Heart left ventricle (tissue), 13 donors: ENCODE data around the gene GATA3.

Experiments
- CTCF ChIP-seq, 12 donors: fragments of 200-600 bp; sonication (generic) in 4 of 12; IDR thresholded peaks; one replicate each; pipeline versions ENCODE4 v1.5.0 to v1.8.0; 2018 to 2022; ENCODE audit warnings: antibody characterized with exemption in 12 of 12, mild to moderate bottlenecking in 5 of 12
- POLR2A ChIP-seq, 2 donors: fragments of 450-650 bp; IDR thresholded peaks; one replicate each; pipeline ENCODE4 v1.6.1; 2017; ENCODE audit warnings: antibody characterized with exemption in 2 of 2, mild to moderate bottlenecking in 2 of 2, moderate library complexity in 2 of 2
- donor health status: ischemic (EF 13 %, LVEDD 7.1; RV severe dilation, severe dysfunction).
- donor health status: DM: no; HTN: yes; CAD: no.
- donor health status: DM: no; HTN: no; CAD: no.
- donor health status: ischemic (EF 25% LVEDD 6.9; RV normal size, moderate dysfunction).
- donor health status: ischemic (EF 25% LVEDD 5.7; RV mildly dilated, moderate dysfunction).
- donor health status: ischemic (EF 35%, LVEDD 5.7; RV mildly dilated, moderate dysfunction).
- donor health status: nonischemic (EF 11% LVEDD 7.7; RV severe dilation, severe dysfunction).
- donor health status: DM: yes; HTN: yes; CAD: no.
- donor health status: PGD.
- donor health status: ischemic (EF 29% LVEDD 5.4; RV normal size, mild dysfunction).
- donor health status: nonischemic (EF 23%, LVEDD 6.1; RV moderate dilation, normal function).

- no peak for TF ChIP-seq CTCF (IDR thresholded peaks at IDR 0.05)
- TF ChIP-seq POLR2A (IDR thresholded peaks at IDR 0.05): no peak
Observed at GRCh38 chr10:8006274-8006999, 48.1 kb upstream of the GATA3 start.
